NB4 (cell line): ENCODE results near the gene PPIH.

ENCODE experiments used
- MYC ChIP-seq: IDR thresholded peaks from 2 replicates; pipeline ENCODE4 v1.6.1; 2011; ENCODE audit warnings: low read depth, low read length
- TF ChIP-seq, protein P1 (sequence below): IDR thresholded peaks from one replicate; pipeline ENCODE4 v1.5.1; 2012; ENCODE audit warnings: low read depth, low read length

GRCh38 chr1:42723511-42723910 is 65.3 kb downstream of the PPIH start:
- TF ChIP-seq, protein P1, sequence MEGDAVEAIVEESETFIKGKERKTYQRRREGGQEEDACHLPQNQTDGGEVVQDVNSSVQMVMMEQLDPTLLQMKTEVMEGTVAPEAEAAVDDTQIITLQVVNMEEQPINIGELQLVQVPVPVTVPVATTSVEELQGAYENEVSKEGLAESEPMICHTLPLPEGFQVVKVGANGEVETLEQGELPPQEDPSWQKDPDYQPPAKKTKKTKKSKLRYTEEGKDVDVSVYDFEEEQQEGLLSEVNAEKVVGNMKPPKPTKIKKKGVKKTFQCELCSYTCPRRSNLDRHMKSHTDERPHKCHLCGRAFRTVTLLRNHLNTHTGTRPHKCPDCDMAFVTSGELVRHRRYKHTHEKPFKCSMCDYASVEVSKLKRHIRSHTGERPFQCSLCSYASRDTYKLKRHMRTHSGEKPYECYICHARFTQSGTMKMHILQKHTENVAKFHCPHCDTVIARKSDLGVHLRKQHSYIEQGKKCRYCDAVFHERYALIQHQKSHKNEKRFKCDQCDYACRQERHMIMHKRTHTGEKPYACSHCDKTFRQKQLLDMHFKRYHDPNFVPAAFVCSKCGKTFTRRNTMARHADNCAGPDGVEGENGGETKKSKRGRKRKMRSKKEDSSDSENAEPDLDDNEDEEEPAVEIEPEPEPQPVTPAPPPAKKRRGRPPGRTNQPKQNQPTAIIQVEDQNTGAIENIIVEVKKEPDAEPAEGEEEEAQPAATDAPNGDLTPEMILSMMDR: no peak
- no peak for TF ChIP-seq MYC
